Endothelial cell of umbilical vein (primary cell): ENCODE measurements around the gene EMP2. TPM values are rescaled to one million over a fixed set of nuclear protein-coding genes. Genes with fewer than 3 reads are reported as not detected.

Experiments used
- BruUV-seq: library from RNA; stranded (reverse); fragments of 400-500 nt; replicated peaks from 2 replicates; lab custom pipeline; 2021; lab: Mats Ljungman, UMichigan
- CTCF ChIA-PET: fragments of 300-600, 350-600 bp; sonication (Branson Sonifier 250); formaldehyde crosslinking; loops from one replicate; lab custom pipeline; 2021; ENCODE audit warnings: antibody characterized with exemption, inconsistent platforms; lab: Charles Lee
- POLR2A ChIA-PET: fragments of 300-600, 350-600 bp; sonication (Branson Sonifier 250); formaldehyde crosslinking; loops from one replicate; lab custom pipeline; 2021; ENCODE audit warnings: antibody characterized with exemption, inconsistent platforms; lab: Charles Lee
- DNase-seq: peaks from one replicate; pipeline ENCODE4 v3.0.0-alpha.2; 2011; ENCODE audit warnings: low read depth, low spot score
- FAIRE-seq: peaks from 2 replicates; lab custom pipeline; 2011; peaks lifted over from hg19 to GRCh38; lab: Jason Lieb, UNC
- H2AFZ ChIP-seq: 2 replicates; pipeline ENCODE4 v1.6.0; 2012; ENCODE audit warnings: low read depth, low read length, control low read depth, inconsistent platforms
- H3K27ac ChIP-seq: 2 replicates; pipeline ENCODE4 v1.5.1; 2011; ENCODE audit warnings: low read depth, mild to moderate bottlenecking, control low read depth, low read length, moderate library complexity; ENCODE audit not compliant: insufficient read depth
- H3K27me3 ChIP-seq, 2 experiments: 2 replicates each; pipeline versions ENCODE4 v1.6.0 to v1.6.1; 2011; ENCODE audit warnings: low read length in 2 of 2, mixed read lengths in 1 of 2; ENCODE audit not compliant: control insufficient read depth in 2 of 2, insufficient read depth in 2 of 2
- H3K36me3 ChIP-seq, 2 experiments: 2 replicates in 1 of 2; 3 replicates in 1 of 2; pipeline ENCODE4 v1.5.1; 2011; ENCODE audit warnings: low read length in 2 of 2, mild to moderate bottlenecking in 1 of 2, moderate library complexity in 1 of 2; ENCODE audit not compliant: control insufficient read depth in 2 of 2, insufficient read depth in 2 of 2; ENCODE audit errors: extremely low read depth in 1 of 2
- H3K4me1 ChIP-seq: 3 replicates; pipeline ENCODE4 v1.5.1; 2011; ENCODE audit warnings: mild to moderate bottlenecking, low read length; ENCODE audit not compliant: control insufficient read depth, insufficient read depth; ENCODE audit errors: extremely low read depth
- H3K4me2 ChIP-seq: 2 replicates; pipeline ENCODE4 v1.6.1; 2011; ENCODE audit warnings: low read length, control low read depth, mixed read lengths; ENCODE audit not compliant: insufficient read depth
- H3K4me3 ChIP-seq, 3 experiments: fragments of 200-600 bp in 1 of 3; sonication (generic), shearing (Covaris generic) in 1 of 3; replicated peaks in 1 of 3; 2 replicates each; pipeline ENCODE4 v1.5.1; 2011 to 2016; ENCODE audit warnings: control low read depth in 3 of 3, low read length in 3 of 3, mild to moderate bottlenecking in 2 of 3, inconsistent platforms in 1 of 3, low read depth in 1 of 3, moderate library complexity in 1 of 3; ENCODE audit not compliant: insufficient read depth in 1 of 3
- H3K79me2 ChIP-seq: 2 replicates; pipeline ENCODE4 v1.6.0; 2012; ENCODE audit warnings: low read length, inconsistent platforms; ENCODE audit not compliant: control insufficient read depth, insufficient read depth
- H3K9ac ChIP-seq: replicated peaks from 2 replicates; pipeline ENCODE3; 2011; ENCODE audit warnings: low read length, control low read depth; ENCODE audit not compliant: insufficient read depth; ENCODE audit errors: extremely low read depth
- H3K9me1 ChIP-seq: replicated peaks from 3 replicates; pipeline ENCODE4 v1.6.0; 2011; ENCODE audit warnings: mild to moderate bottlenecking, low read length; ENCODE audit not compliant: control insufficient read depth, insufficient read depth; ENCODE audit errors: extremely low read depth
- H3K9me3 ChIP-seq: replicated peaks from 2 replicates; pipeline ENCODE4 v1.5.1; 2012; ENCODE audit warnings: low read length, inconsistent platforms; ENCODE audit not compliant: control insufficient read depth, insufficient read depth
- H4K20me1 ChIP-seq: replicated peaks from 2 replicates; pipeline ENCODE3; 2011; ENCODE audit warnings: mild to moderate bottlenecking, low read length; ENCODE audit not compliant: control insufficient read depth, insufficient read depth; ENCODE audit errors: extremely low read depth
- CTCF ChIP-seq, 2 donors: IDR thresholded peaks; 1 replicate in 1 of 2; 2 replicates in 1 of 2; pipeline ENCODE4 v1.5.1; 2011; ENCODE audit warnings: low read length in 2 of 2, mild to moderate bottlenecking in 2 of 2, moderate library complexity in 2 of 2, control low read depth in 1 of 2, inconsistent platforms in 1 of 2, low read depth in 1 of 2; ENCODE audit not compliant: insufficient read depth in 1 of 2; ENCODE audit errors: extremely low read depth in 1 of 2
- EZH2 ChIP-seq: IDR thresholded peaks from 2 replicates; pipeline ENCODE4 v1.6.1; 2012; ENCODE audit warnings: borderline replicate concordance, low read depth, mild to moderate bottlenecking, moderate library complexity, low read length, inconsistent platforms; ENCODE audit not compliant: severe bottlenecking
- FOS ChIP-seq: IDR thresholded peaks from 2 replicates; pipeline ENCODE4 v1.6.1; 2011; ENCODE audit warnings: mild to moderate bottlenecking, low read length, moderate library complexity, borderline replicate concordance; ENCODE audit not compliant: insufficient read depth
- GATA2 ChIP-seq: IDR thresholded peaks from 2 replicates; pipeline ENCODE4 v1.7.0; 2011; ENCODE audit warnings: low read depth, mild to moderate bottlenecking, moderate library complexity, mixed read lengths, low read length; ENCODE audit not compliant: insufficient read length, insufficient read depth
- JUN ChIP-seq: IDR thresholded peaks from 2 replicates; pipeline ENCODE4 v1.6.1; 2011; ENCODE audit warnings: borderline replicate concordance, low read depth; ENCODE audit not compliant: insufficient read length, insufficient read depth
- MYC ChIP-seq: IDR thresholded peaks from one replicate; pipeline ENCODE4 v1.6.1; 2011; ENCODE audit warnings: mild to moderate bottlenecking, low read depth, low read length
- POLR2A ChIP-seq: IDR thresholded peaks from 2 replicates; pipeline ENCODE4 v1.6.1; 2012; ENCODE audit warnings: low read depth, mild to moderate bottlenecking, control low read depth, low read length
- POLR2AphosphoS5 ChIP-seq: IDR thresholded peaks from 2 replicates; pipeline ENCODE4 v1.6.1; 2012; ENCODE audit warnings: low read depth, mild to moderate bottlenecking, control low read depth, low read length, moderate library complexity; ENCODE audit not compliant: insufficient read depth
- dilution Hi-C: fragments of 300-500 bp; cut with MboI; formaldehyde crosslinking; loops from one replicate; pipeline ENCODE4 v1.15.0; 2019; ENCODE audit warnings: low sequenced_read_pairs; ENCODE audit not compliant: extremely low pct_ligation_motif_present
- intact Hi-C: fragments of 100-400 bp; cut with micrococcal nuclease; formaldehyde crosslinking; loops from one replicate; pipeline ENCODE4 v1.10.0; 2022
- polyA plus RNA-seq, 4 experiments: library from polyadenylated mRNA; depleted of rRNA in 3 of 4; stranded (reverse) in 3 of 4; unstranded in 1 of 4; fragments of >200 nt; gene quantifications; 2 replicates each; pipeline versions ENCODE4 v1.2.1 to v1.2.3, GENCODE V29; 2011 to 2012; ENCODE audit warnings: missing spikeins in 1 of 4
- total RNA-seq: library from RNA; stranded (reverse); gene quantifications from 2 replicates; pipeline ENCODE4 v1.2.3, GENCODE V29; 2021
- TF ChIP-seq, protein P1 (sequence below): IDR thresholded peaks from 2 replicates; pipeline ENCODE4 v1.6.1; 2011; ENCODE audit not compliant: insufficient read depth, insufficient read length

The EMP2 gene
- total and polyA plus RNA-seq, 2 donors (not counting 3 experiments of a cell fraction or from before 2014, with no cell fraction given): 19.0 to 25.5 TPM

DNA sequence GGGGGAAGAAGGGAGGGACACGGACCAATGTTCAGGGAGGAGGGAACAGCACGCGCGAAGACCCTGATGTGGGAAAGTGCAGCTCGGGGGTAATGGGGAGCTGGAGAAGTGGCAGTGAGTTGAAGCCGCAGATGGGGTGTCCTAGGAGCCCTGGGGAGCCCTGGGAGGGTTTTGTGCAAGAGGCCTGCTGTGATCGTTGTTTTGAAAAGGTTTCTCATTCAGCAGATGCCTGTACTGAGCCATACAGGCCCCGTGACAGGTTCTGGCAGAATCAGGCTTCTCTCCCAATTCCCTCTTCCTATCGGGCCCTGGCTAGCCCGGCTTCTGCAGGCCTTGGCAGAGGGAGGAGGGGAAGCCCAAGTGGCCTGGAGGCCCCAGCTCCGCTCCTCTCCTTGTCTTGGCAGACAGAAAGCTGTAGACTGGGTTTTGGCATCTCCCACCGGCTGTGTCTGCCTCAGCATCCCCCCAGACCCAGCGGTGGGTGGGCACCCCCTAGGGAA lies 38.4 kb upstream of the EMP2 start:
- BruUV-seq: no TSS peak
- dilution Hi-C loops: no loop called here
- FAIRE-seq (no peak), DNase-seq (no peak)
- intact Hi-C loops: no loop called here
- H3K9me1 ChIP-seq: no peaks in the 10 kb centered on the region
- CTCF ChIA-PET: no interaction called here
- no peaks in the 10 kb centered on the region for H4K20me1 ChIP-seq
- TF ChIP-seq POLR2A (no peak), MYC (no peak), FOS (no peak), POLR2AphosphoS5 (no peak), CTCF (IDR thresholded peaks at IDR 0.05; ENCODE audit: extremely low read depth in 1 of 2, insufficient read depth in 1 of 2, low read depth in 1 of 2, low read length in 2 of 2) (no peak), GATA2 (no peak), JUN (no peak), EZH2 (no peak)
- TF ChIP-seq, protein P1, sequence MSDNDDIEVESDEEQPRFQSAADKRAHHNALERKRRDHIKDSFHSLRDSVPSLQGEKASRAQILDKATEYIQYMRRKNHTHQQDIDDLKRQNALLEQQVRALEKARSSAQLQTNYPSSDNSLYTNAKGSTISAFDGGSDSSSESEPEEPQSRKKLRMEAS: no peak
- H3K4me1 ChIP-seq: no peaks in the 10 kb centered on the region
- no peak overlapping the region for H3K4me2 ChIP-seq
- H3K27ac ChIP-seq: no peak overlapping the region
- H3K4me3 ChIP-seq: no peak overlapping the region
- H3K27me3 ChIP-seq: peaks cover 0 to 3% of the 10 kb centered on the region in 2 experiments
- H3K9me3 ChIP-seq: no peaks in the 10 kb centered on the region
- H3K79me2 ChIP-seq: no peaks in the 10 kb centered on the region
- POLR2A ChIA-PET: no interaction called here
- no peak overlapping the region for H2AFZ ChIP-seq
- H3K36me3 ChIP-seq: no peaks in the 10 kb centered on the region
- no peak overlapping the region for H3K9ac ChIP-seq
